BE2C (cell line): ENCODE measurements around the gene NHSL1.

Experiments
- DNase-seq: peaks from one replicate; pipeline ENCODE4 v3.0.0-alpha.2; 2020
- H3K27me3 ChIP-seq: fragments of 250-450 bp; sonication (Bioruptor Pico); 2 replicates; pipeline ENCODE4 v1.5.1; 2020; ENCODE audit warnings: mild to moderate bottlenecking
- H3K36me3 ChIP-seq: fragments of 250-450 bp; sonication (Bioruptor Pico); 2 replicates; pipeline ENCODE4 v1.5.1; 2020; ENCODE audit warnings: mild to moderate bottlenecking
- H3K4me1 ChIP-seq: fragments of 250-450 bp; sonication (Bioruptor Pico); 2 replicates; pipeline ENCODE4 v1.5.1; 2020
- H3K4me3 ChIP-seq: 2 replicates; pipeline ENCODE4 v1.5.1; 2011; ENCODE audit warnings: low read depth, low read length
- H3K9me3 ChIP-seq: fragments of 250-450 bp; sonication (Bioruptor Pico); 2 replicates; pipeline ENCODE4 v1.5.1; 2020
- CTCF ChIP-seq: IDR thresholded peaks from 2 replicates; pipeline ENCODE4 v1.5.1; 2012; ENCODE audit warnings: mild to moderate bottlenecking, low read depth, low read length

The NHSL1 gene

GRCh38 chr6:138377042-138377441 lies 122.3 kb downstream of the NHSL1 start:
- no peak for TF ChIP-seq CTCF
- Histone ChIP-seq H3K36me3 (no peaks in the 10 kb centered on the region), H3K9me3 (no peaks in the 10 kb centered on the region), H3K4me3 (no peak overlapping the region), H3K27me3 (no peaks in the 10 kb centered on the region), H3K4me1 (peaks cover 21% of the 10 kb centered on the region)
- no peak for DNase-seq

GRCh38 chr6:138374815-138375214 lies 124.5 kb downstream of the NHSL1 start:
- no peak for TF ChIP-seq CTCF
- Histone ChIP-seq H3K4me3 (no peak overlapping the region), H3K36me3 (no peaks in the 10 kb centered on the region), H3K4me1 (peaks cover 28% of the 10 kb centered on the region), H3K9me3 (no peaks in the 10 kb centered on the region), H3K27me3 (no peaks in the 10 kb centered on the region)
- DNase-seq: no peak

- Histone ChIP-seq H3K27me3 (no peaks in the 10 kb centered on the region), H3K36me3 (no peaks in the 10 kb centered on the region), H3K4me1 (peaks cover 28% of the 10 kb centered on the region), H3K4me3 (no peak overlapping the region), H3K9me3 (no peaks in the 10 kb centered on the region)
- no peak for DNase-seq
- no peak for TF ChIP-seq CTCF
These were observed 125.1 kb downstream of the NHSL1 start for GRCh38 chr6:138374230-138374629.

GRCh38 chr6:138372711-138373463 lies 126.4 kb downstream of the NHSL1 start:
- Histone ChIP-seq H3K36me3 (no peaks in the 10 kb centered on the region), H3K4me1 (peaks cover 24% of the 10 kb centered on the region), H3K27me3 (no peaks in the 10 kb centered on the region), H3K9me3 (no peaks in the 10 kb centered on the region), H3K4me3 (no peak overlapping the region)
- DNase-seq: no peak
- peak; percentile 15; the same call in 1 of the 2 replicates for TF ChIP-seq CTCF
